A673 (cell line): Measurements from ENCODE around the gene ARHGAP30.

Source experiments
- EZH2 ChIP-seq: fragments of 200-600 bp; sonication (generic); IDR thresholded peaks from 2 replicates; pipeline ENCODE4 v1.6.1; 2017; ENCODE audit warnings: borderline replicate concordance, low read depth, mild to moderate bottlenecking, mixed read lengths, antibody characterized with exemption, low read length; ENCODE audit not compliant: poor library complexity, severe bottlenecking
- TF ChIP-seq, protein P1 (sequence below): fragments of 300-800, 200-600 bp; sonication (generic); conservative IDR thresholded peaks from 2 replicates; pipeline ENCODE4 v1.5.1; 2017; ENCODE audit warnings: low read depth, mild to moderate bottlenecking, antibody characterized with exemption, low read length, moderate library complexity, mixed read lengths

- TF ChIP-seq, protein P1, sequence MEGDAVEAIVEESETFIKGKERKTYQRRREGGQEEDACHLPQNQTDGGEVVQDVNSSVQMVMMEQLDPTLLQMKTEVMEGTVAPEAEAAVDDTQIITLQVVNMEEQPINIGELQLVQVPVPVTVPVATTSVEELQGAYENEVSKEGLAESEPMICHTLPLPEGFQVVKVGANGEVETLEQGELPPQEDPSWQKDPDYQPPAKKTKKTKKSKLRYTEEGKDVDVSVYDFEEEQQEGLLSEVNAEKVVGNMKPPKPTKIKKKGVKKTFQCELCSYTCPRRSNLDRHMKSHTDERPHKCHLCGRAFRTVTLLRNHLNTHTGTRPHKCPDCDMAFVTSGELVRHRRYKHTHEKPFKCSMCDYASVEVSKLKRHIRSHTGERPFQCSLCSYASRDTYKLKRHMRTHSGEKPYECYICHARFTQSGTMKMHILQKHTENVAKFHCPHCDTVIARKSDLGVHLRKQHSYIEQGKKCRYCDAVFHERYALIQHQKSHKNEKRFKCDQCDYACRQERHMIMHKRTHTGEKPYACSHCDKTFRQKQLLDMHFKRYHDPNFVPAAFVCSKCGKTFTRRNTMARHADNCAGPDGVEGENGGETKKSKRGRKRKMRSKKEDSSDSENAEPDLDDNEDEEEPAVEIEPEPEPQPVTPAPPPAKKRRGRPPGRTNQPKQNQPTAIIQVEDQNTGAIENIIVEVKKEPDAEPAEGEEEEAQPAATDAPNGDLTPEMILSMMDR: no peak
- TF ChIP-seq EZH2: no peak
Measured at GRCh38 chr1:161111117-161111516, 41.4 kb upstream of the ARHGAP30 start.
